OCI-LY7 (cell line): ENCODE data around the gene PLXNA1. TPM values are rescaled to one million over a fixed set of nuclear protein-coding genes. Genes with fewer than 3 reads are reported as not detected.
A peak's percentile ranks its signal among the peaks of the same experiment; 100 is the strongest.

Experiments used
- BruUV-seq: library from RNA; stranded (reverse); fragments of 400-500 nt; replicated peaks from 2 replicates; lab custom pipeline; 2021; lab: Mats Ljungman, UMichigan
- CTCF ChIA-PET: fragments of 300-600 bp; sonication (Branson Sonifier 250); formaldehyde crosslinking; loops from one replicate; lab custom pipeline; 2022; ENCODE audit warnings: antibody characterized with exemption; ENCODE audit not compliant: unreplicated experiment; lab: Charles Lee
- POLR2A ChIA-PET: fragments of 300-600 bp; sonication (Branson Sonifier 250); formaldehyde crosslinking; loops from one replicate; lab custom pipeline; 2022; ENCODE audit warnings: antibody characterized with exemption; lab: Charles Lee
- DNase-seq: peaks from one replicate; pipeline ENCODE4 v3.0.0-alpha.2; 2015; ENCODE audit warnings: low spot score
- H2AFZ ChIP-seq: fragments of 200-600 bp; sonication (generic), shearing (Covaris generic); 2 replicates; pipeline ENCODE4 v1.6.1; 2014; ENCODE audit warnings: mild to moderate bottlenecking, antibody characterized with exemption, low read length, moderate library complexity
- H3K27ac ChIP-seq: fragments of 200-600 bp; sonication (generic); 2 replicates; pipeline ENCODE4 v1.5.1; 2014; ENCODE audit warnings: mixed run types, low read depth, mild to moderate bottlenecking, moderate library complexity, low read length, inconsistent platforms; ENCODE audit not compliant: poor library complexity, severe bottlenecking
- H3K36me3 ChIP-seq: fragments of 200-600 bp; sonication (generic); 2 replicates; pipeline ENCODE4 v1.6.1; 2014; ENCODE audit warnings: mild to moderate bottlenecking, antibody characterized with exemption, low read length, moderate library complexity, mixed read lengths; ENCODE audit not compliant: insufficient read depth
- H3K4me1 ChIP-seq: fragments of 200-600 bp; sonication (generic); 2 replicates; pipeline ENCODE4 v1.5.1; 2014; ENCODE audit warnings: mild to moderate bottlenecking, low read length; ENCODE audit not compliant: insufficient read depth, poor library complexity, severe bottlenecking
- H3K4me2 ChIP-seq: fragments of 200-600 bp; sonication (generic); 2 replicates; pipeline ENCODE4 v1.6.1; 2014; ENCODE audit warnings: mild to moderate bottlenecking, low read length
- H3K4me3 ChIP-seq: fragments of 200-600 bp; sonication (generic); 2 replicates; pipeline ENCODE4 v1.5.1; 2014; ENCODE audit warnings: mild to moderate bottlenecking, low read depth, low read length; ENCODE audit not compliant: poor library complexity, severe bottlenecking
- H3K79me2 ChIP-seq: fragments of 200-600 bp; sonication (generic); 2 replicates; pipeline ENCODE4 v1.6.1; 2016; ENCODE audit warnings: low read depth, mild to moderate bottlenecking, low read length, moderate library complexity, mixed read lengths; ENCODE audit not compliant: insufficient read depth
- H3K9me2 ChIP-seq: fragments of 200-600 bp; sonication (generic); 2 replicates; pipeline ENCODE4 v1.6.1; 2016; ENCODE audit warnings: mild to moderate bottlenecking, low read length, mixed read lengths; ENCODE audit not compliant: insufficient read depth
- H3K9me3 ChIP-seq: fragments of 200-600 bp; sonication (generic); 2 replicates; pipeline ENCODE4 v1.6.1; 2014; ENCODE audit warnings: mild to moderate bottlenecking, mixed run types, low read length, mixed read lengths
- H4K20me1 ChIP-seq: fragments of 200-600 bp; sonication (generic); 2 replicates; pipeline ENCODE4 v1.6.1; 2014; ENCODE audit warnings: mild to moderate bottlenecking, antibody characterized with exemption, low read length, moderate library complexity, mixed read lengths; ENCODE audit not compliant: insufficient read depth
- EZH2phosphoT487 ChIP-seq: fragments of 200-600 bp; sonication (generic); IDR thresholded peaks from 2 replicates; pipeline ENCODE4 v1.6.1; 2018; ENCODE audit warnings: low read depth, borderline replicate concordance, mild to moderate bottlenecking, mixed run types, antibody characterized with exemption, low read length, moderate library complexity, mixed read lengths
- intact Hi-C: fragments of 100-400 bp; cut with micrococcal nuclease; formaldehyde crosslinking; loops from one replicate; pipeline ENCODE4 v1.10.0; 2022; ENCODE audit not compliant: unreplicated experiment
- total RNA-seq, 2 experiments: library from RNA; depleted of rRNA in 1 of 2; stranded (reverse); fragments of >200 nt in 1 of 2; shearing (Covaris generic) in 1 of 2; gene quantifications; 2 replicates each; pipeline ENCODE4 v1.2.3, GENCODE V29; 2014 to 2022
- TF ChIP-seq, protein P1 (sequence below): fragments of 200-600 bp; sonication (generic); conservative IDR thresholded peaks from 2 replicates; pipeline ENCODE4 v1.5.1; 2014; ENCODE audit warnings: mild to moderate bottlenecking, antibody characterized with exemption, low read length, moderate library complexity, mixed read lengths

The PLXNA1 gene
- total RNA-seq, 2 experiments from 2014 or later, result 3.6 to 4.4 TPM

DNA sequence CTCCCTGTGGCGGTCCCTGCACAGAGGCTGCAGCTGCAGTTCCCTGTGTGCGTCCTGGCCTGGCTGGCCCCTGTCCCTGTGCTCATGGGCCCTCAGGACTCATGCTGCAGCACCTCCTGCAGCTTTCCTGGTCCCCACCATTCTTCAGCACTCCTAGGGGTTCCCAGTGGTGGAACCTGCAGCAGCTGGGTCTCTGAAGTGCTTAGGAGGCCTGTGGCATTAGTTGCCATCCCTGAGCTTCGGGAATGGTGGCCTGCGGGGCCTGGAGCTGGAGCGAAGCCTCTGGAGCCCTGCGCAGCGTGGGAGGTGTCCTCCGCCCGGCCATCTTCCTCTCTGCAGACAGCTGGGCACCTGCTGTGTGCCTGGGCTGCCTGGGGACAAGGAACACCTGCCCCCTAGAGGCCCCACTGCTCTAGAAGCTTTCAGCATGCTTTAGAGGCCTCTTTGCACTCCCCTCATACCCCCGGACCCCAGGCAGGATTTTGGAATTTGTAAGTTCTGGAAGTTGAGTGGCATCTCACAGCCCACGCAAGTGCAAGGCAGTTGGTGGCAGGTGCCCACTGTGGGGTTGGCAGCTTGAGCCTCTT, 13.1 kb downstream of the PLXNA1 start:
- Histone ChIP-seq H4K20me1 (no peaks in the 10 kb centered on the region), H3K4me1 (no peaks in the 10 kb centered on the region), H3K4me2 (no peak overlapping the region), H3K4me3 (no peak overlapping the region), H3K79me2 (no peaks in the 10 kb centered on the region), H3K9me2 (no peaks in the 10 kb centered on the region), H3K27ac (no peak overlapping the region), H3K9me3 (no peaks in the 10 kb centered on the region), H2AFZ (no peak overlapping the region), H3K36me3 (no peaks in the 10 kb centered on the region)
- CTCF ChIA-PET, result interaction anchor here (0.8 kb wide), 1 partner anchor 14 kb away, joined by 4 read pairs; no protein-coding TSS in a partner anchor
- POLR2A ChIA-PET, result no interaction called here
- intact Hi-C loops, result no loop called here
- TF ChIP-seq, protein P1, sequence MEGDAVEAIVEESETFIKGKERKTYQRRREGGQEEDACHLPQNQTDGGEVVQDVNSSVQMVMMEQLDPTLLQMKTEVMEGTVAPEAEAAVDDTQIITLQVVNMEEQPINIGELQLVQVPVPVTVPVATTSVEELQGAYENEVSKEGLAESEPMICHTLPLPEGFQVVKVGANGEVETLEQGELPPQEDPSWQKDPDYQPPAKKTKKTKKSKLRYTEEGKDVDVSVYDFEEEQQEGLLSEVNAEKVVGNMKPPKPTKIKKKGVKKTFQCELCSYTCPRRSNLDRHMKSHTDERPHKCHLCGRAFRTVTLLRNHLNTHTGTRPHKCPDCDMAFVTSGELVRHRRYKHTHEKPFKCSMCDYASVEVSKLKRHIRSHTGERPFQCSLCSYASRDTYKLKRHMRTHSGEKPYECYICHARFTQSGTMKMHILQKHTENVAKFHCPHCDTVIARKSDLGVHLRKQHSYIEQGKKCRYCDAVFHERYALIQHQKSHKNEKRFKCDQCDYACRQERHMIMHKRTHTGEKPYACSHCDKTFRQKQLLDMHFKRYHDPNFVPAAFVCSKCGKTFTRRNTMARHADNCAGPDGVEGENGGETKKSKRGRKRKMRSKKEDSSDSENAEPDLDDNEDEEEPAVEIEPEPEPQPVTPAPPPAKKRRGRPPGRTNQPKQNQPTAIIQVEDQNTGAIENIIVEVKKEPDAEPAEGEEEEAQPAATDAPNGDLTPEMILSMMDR, result peak; percentile 49; the same call in 1 of the 2 replicates
- TF ChIP-seq EZH2phosphoT487, result no peak
- no TSS peak for BruUV-seq
- no peak for DNase-seq

DNA sequence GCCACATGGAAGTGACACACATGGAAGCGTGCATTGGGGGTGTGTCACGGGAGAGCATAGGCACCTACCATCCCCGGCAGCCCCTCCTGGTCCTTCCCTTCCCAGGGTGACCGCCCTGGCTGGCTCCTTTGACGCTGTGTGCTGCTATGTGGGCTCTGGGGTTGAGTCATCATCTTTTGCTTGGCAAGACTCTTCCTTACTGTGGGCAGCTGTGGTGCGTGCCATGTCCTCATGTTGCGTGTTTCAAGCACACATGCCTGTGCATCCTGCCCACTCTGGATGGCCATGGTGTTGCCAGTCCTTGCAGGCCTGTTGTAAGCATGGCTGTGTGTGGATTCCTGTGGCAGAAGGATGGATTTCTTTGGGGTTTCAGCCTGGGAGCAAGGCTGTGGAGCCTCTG, 14.0 kb downstream of the PLXNA1 start:
- Histone ChIP-seq H3K9me3 (no peaks in the 10 kb centered on the region), H3K27ac (no peak overlapping the region), H4K20me1 (no peaks in the 10 kb centered on the region), H3K4me3 (no peak overlapping the region), H3K9me2 (no peaks in the 10 kb centered on the region), H3K4me2 (no peak overlapping the region), H3K4me1 (peaks cover 2% of the 10 kb centered on the region), H3K79me2 (no peaks in the 10 kb centered on the region), H2AFZ (no peak overlapping the region), H3K36me3 (no peaks in the 10 kb centered on the region)
- intact Hi-C loops, result no loop called here
- POLR2A ChIA-PET, result no interaction called here
- TF ChIP-seq EZH2phosphoT487, result no peak
- CTCF ChIA-PET, result interaction anchor here (0.8 kb wide), 1 partner anchor 15 kb away, joined by 4 read pairs; no protein-coding TSS in a partner anchor
- DNase-seq, result no peak
- no TSS peak for BruUV-seq

DNA sequence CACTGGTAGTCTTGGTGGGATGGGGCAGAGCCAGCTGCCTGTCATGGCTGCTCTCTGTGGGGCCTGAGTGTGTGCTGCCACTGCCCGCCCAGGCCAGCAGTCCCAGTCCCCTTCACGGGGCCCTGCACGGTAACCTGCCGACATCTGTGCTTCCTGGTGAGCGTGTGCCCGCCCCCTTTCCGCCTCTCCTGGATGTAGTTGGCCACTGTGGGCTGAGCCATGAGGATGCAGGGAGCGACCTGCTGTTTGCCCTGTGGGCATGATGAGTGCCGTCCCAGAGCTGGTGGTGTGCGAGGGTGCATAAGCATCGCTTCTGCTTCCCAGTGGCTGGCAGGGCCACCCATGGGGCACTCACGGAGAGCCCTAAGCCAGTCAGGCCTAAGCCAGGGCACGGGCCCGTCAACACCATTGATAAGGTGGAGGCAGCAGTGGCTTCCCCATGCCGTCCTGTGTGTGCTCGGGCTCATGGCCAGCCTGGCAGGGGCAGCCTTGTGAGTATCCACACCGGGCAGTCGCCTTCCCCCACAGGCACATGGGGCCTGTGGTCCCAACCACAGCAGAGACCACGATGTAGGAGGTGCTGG, 14.6 kb downstream of the PLXNA1 start:
- no TSS peak for BruUV-seq
- Histone ChIP-seq H4K20me1 (no peaks in the 10 kb centered on the region), H3K4me2 (no peak overlapping the region), H3K36me3 (no peaks in the 10 kb centered on the region), H3K4me1 (peaks cover 8% of the 10 kb centered on the region), H3K9me2 (no peaks in the 10 kb centered on the region), H3K27ac (no peak overlapping the region), H3K4me3 (no peak overlapping the region), H3K79me2 (no peaks in the 10 kb centered on the region), H2AFZ (no peak overlapping the region), H3K9me3 (no peaks in the 10 kb centered on the region)
- no peak for TF ChIP-seq EZH2phosphoT487
- TF ChIP-seq, protein P1, result no peak
- POLR2A ChIA-PET, result no interaction called here
- DNase-seq, result no peak
- CTCF ChIA-PET, result no interaction called here
- intact Hi-C loops, result no loop called here
